Measurements from ENCODE around the gene TMEM184A. TPM values are rescaled to one million over a fixed set of nuclear protein-coding genes. Genes with fewer than 3 reads are reported as not detected.

The TMEM184A gene
- total and polyA plus RNA-seq, 2 of the 4 experiments (the other 2 are of a cell fraction), result 0.36 to 1.9 TPM

DNA sequence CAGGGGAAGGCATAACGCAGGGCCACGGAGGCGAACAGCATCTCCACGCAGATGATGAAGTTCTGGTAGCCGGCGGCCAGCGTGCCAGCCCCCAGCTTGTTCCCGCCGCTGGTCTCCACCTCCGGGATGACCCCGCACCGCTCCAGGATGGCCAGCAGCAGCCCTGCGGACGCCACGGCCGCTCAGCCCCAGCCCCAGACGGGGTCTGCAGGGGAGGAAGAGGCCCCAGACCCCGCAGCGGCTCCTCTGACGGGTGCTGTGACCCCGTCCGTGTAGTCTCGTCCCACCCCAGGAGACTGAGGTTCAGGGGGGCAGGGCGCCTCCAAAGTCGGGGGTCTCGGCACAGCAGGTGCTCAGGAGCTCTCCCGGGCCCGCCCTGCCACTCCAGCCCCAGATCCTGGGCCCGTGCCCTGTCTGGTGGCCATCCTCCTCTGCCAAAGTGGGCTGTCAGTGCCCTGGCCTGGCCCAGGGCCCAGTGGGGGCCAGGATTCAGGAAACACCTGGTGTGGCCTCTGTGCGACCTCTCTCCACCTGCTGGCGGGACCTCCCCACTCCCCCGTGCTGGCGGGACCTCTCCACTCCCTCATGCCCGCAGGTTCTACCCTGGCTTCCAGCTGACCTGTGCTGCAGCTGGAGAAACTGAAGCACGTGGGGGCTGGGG, 8.1 kb downstream of the TMEM184A start:
- Histone ChIP-seq H3K9me3 (ENCODE audit: control insufficient read depth, insufficient read depth, low read length) (no peaks in the 10 kb centered on the region), H3K4me1 (ENCODE audit: control insufficient read depth, insufficient read depth, low read length) (no peaks in the 10 kb centered on the region), H3K4ac (ENCODE audit: low read depth, low read length) (no peak overlapping the region), H2AK5ac (ENCODE audit: low read depth, low read length) (peak overlapping the region; percentile 16; the same call in 1 of the 2 replicates), H3K14ac (replicated peaks; ENCODE audit: low read depth, low read length) (no peak overlapping the region), H2BK20ac (ENCODE audit: low read depth, low read length) (no peak overlapping the region), H3K4me2 (ENCODE audit: low read depth, low read length) (no peak overlapping the region), H3K56ac (ENCODE audit: extremely low read depth, insufficient read depth, low read length) (no peak overlapping the region), H3K36me3 (ENCODE audit: control insufficient read depth, insufficient read depth, low read length) (peaks cover 17% of the 10 kb centered on the region), H4K91ac (ENCODE audit: insufficient read depth, low read depth, low read length) (no peak overlapping the region), H2AK9ac (replicated peaks; ENCODE audit: low read depth, low read length, poor library complexity) (no peak overlapping the region), H2BK15ac (ENCODE audit: low read depth, low read length) (no peak overlapping the region), H3K23ac (ENCODE audit: low read depth, low read length) (no peak overlapping the region), H2BK120ac (ENCODE audit: low read depth, low read length) (no peak overlapping the region), H3K4me3 (ENCODE audit: insufficient read depth, low read depth, low read length) (no peak overlapping the region), H4K5ac (ENCODE audit: low read depth, low read length) (no peak overlapping the region), H3K27ac (ENCODE audit: insufficient read depth, low read length) (no peak overlapping the region), H2BK5ac (ENCODE audit: low read depth, low read length, poor library complexity, severe bottlenecking) (no peak overlapping the region), H3K18ac (ENCODE audit: low read depth, low read length) (no peak overlapping the region), H4K20me1 (ENCODE audit: insufficient read depth, low read length) (no peaks in the 10 kb centered on the region; the same call in 1 of the 2 replicates), H3K79me1 (ENCODE audit: low read depth in 1 of 2, low read length in 2 of 2) (peaks cover 0 to 5% of the 10 kb centered on the region in 2 experiments; a peak in 1 of 4 replicates), H3K9ac (ENCODE audit: low read depth, low read length) (no peak overlapping the region), H3K9me1 (ENCODE audit: insufficient read depth, low read length) (no peaks in the 10 kb centered on the region; the same call in 1 of the 2 replicates), H4K8ac (ENCODE audit: low read depth in 2 of 2, low read length in 2 of 2) (no peak overlapping the region), H3K27me3 (ENCODE audit: control insufficient read depth, insufficient read depth, low read length) (no peaks in the 10 kb centered on the region), H2AFZ (replicated peaks; ENCODE audit: low read length, poor library complexity) (no peak overlapping the region)
- BruUV-seq (replicated peaks), result no TSS peak
- dilution Hi-C loops (cut with HindIII; ENCODE audit: low sequenced_read_pairs, unreplicated experiment) (no loop called here), in situ Hi-C loops (cut with MboI; ENCODE audit: low sequenced_read_pairs) (no loop called here), intact Hi-C loops (cut with micrococcal nuclease) (no loop called here)
- ChIA-PET POLR2A (ENCODE audit: unreplicated experiment) (no interaction called here), CTCF (no interaction called here)
- 85% methylated on average over 16 of the region's 35 CpGs; no CpG with 5 or more reads in 1 of the 2 experiments for WGBS, 2 experiments (ENCODE audit: extremely low coverage in 2 of 2, insufficient read length in 1 of 2)
- DNase-seq (no peak), ATAC-seq (ENCODE audit: low read depth) (no peak)
- no peak for TF ChIP-seq POLR2A (IDR thresholded peaks at IDR 0.05; ENCODE audit: low read depth, low read length)
- TF ChIP-seq RFX5 (IDR thresholded peaks at IDR 0.05; ENCODE audit: low read depth, low read length), result no peak
- TF ChIP-seq BHLHE40 (IDR thresholded peaks at IDR 0.05; ENCODE audit: low read depth, low read length), result no peak
- TF ChIP-seq CHD1 (IDR thresholded peaks at IDR 0.05; ENCODE audit: low read depth, low read length), result no peak
- TF ChIP-seq SMC3 (IDR thresholded peaks at IDR 0.05; ENCODE audit: low read depth, low read length), result no peak
- TF ChIP-seq, protein P1, sequence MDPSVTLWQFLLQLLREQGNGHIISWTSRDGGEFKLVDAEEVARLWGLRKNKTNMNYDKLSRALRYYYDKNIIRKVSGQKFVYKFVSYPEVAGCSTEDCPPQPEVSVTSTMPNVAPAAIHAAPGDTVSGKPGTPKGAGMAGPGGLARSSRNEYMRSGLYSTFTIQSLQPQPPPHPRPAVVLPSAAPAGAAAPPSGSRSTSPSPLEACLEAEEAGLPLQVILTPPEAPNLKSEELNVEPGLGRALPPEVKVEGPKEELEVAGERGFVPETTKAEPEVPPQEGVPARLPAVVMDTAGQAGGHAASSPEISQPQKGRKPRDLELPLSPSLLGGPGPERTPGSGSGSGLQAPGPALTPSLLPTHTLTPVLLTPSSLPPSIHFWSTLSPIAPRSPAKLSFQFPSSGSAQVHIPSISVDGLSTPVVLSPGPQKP (IDR thresholded peaks at IDR 0.05; ENCODE audit: borderline replicate concordance, low read depth, low read length), result no peak
- no peak for TF ChIP-seq MXI1 (IDR thresholded peaks at IDR 0.05; ENCODE audit: borderline replicate concordance, low read depth, low read length)
- TF ChIP-seq CEBPB (IDR thresholded peaks at IDR 0.05; ENCODE audit: low read depth, low read length), result no peak
- TF ChIP-seq, protein P2, sequence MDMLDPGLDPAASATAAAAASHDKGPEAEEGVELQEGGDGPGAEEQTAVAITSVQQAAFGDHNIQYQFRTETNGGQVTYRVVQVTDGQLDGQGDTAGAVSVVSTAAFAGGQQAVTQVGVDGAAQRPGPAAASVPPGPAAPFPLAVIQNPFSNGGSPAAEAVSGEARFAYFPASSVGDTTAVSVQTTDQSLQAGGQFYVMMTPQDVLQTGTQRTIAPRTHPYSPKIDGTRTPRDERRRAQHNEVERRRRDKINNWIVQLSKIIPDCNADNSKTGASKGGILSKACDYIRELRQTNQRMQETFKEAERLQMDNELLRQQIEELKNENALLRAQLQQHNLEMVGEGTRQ (IDR thresholded peaks at IDR 0.05; ENCODE audit: low read depth, low read length), result no peak
- TF ChIP-seq NFE2L2 (IDR thresholded peaks at IDR 0.05; ENCODE audit: low read depth, low read length), result no peak
